Measurements from ENCODE around the gene RASGEF1C.

The RASGEF1C gene

GRCh38 chr5:180133971-180134508, 75.0 kb downstream of the RASGEF1C start:
- Histone ChIP-seq H3K4me3 (ENCODE audit: low read depth, low read length) (no peak overlapping the region), H3K27me3 (ENCODE audit: insufficient read depth, low read depth, severe bottlenecking) (no peaks in the 10 kb centered on the region), H3K9me3 (ENCODE audit: severe bottlenecking) (no peaks in the 10 kb centered on the region), H3K36me3 (no peaks in the 10 kb centered on the region), H3K27ac (no peak overlapping the region)
- DNase-seq = no peak
- TF ChIP-seq CTCF (IDR thresholded peaks at IDR 0.05; ENCODE audit: low read depth, low read length) = no peak

- H3K27me3 ChIP-seq (ENCODE audit: insufficient read depth, low read depth, severe bottlenecking) = no peaks in the 10 kb centered on the region
- H3K36me3 ChIP-seq = no peaks in the 10 kb centered on the region
- H3K4me3 ChIP-seq (ENCODE audit: low read depth, low read length) = no peak overlapping the region
- no peak for DNase-seq
- no peak for TF ChIP-seq CTCF (IDR thresholded peaks at IDR 0.05; ENCODE audit: low read depth, low read length)
- no peak overlapping the region for H3K27ac ChIP-seq
- no peaks in the 10 kb centered on the region for H3K9me3 ChIP-seq (ENCODE audit: severe bottlenecking)
Measured at GRCh38 chr5:180133551-180133950, 75.5 kb downstream of the RASGEF1C start.

GRCh38 chr5:180133060-180133459, 76.0 kb downstream of the RASGEF1C start:
- Histone ChIP-seq H3K4me3 (ENCODE audit: low read depth, low read length) (no peak overlapping the region), H3K27me3 (ENCODE audit: insufficient read depth, low read depth, severe bottlenecking) (no peaks in the 10 kb centered on the region), H3K27ac (no peak overlapping the region), H3K36me3 (no peaks in the 10 kb centered on the region), H3K9me3 (ENCODE audit: severe bottlenecking) (no peaks in the 10 kb centered on the region)
- no peak for DNase-seq
- no peak for TF ChIP-seq CTCF (IDR thresholded peaks at IDR 0.05; ENCODE audit: low read depth, low read length)

GRCh38 chr5:180130876-180131740, 77.9 kb downstream of the RASGEF1C start:
- no peaks in the 10 kb centered on the region for H3K27me3 ChIP-seq (ENCODE audit: insufficient read depth, low read depth, severe bottlenecking)
- no peak for TF ChIP-seq CTCF (IDR thresholded peaks at IDR 0.05; ENCODE audit: low read depth, low read length)
- no peak for DNase-seq

GRCh38 chr5:180130291-180130869, 78.6 kb downstream of the RASGEF1C start:
- no peaks in the 10 kb centered on the region for H3K36me3 ChIP-seq
- H3K9me3 ChIP-seq (ENCODE audit: severe bottlenecking) = no peaks in the 10 kb centered on the region
- no peak for DNase-seq
- no peaks in the 10 kb centered on the region for H3K27me3 ChIP-seq (ENCODE audit: insufficient read depth, low read depth, severe bottlenecking)
- no peak overlapping the region for H3K27ac ChIP-seq
- no peak for TF ChIP-seq CTCF (IDR thresholded peaks at IDR 0.05; ENCODE audit: low read depth, low read length)
- no peak overlapping the region for H3K4me3 ChIP-seq (ENCODE audit: low read depth, low read length)

More at GRCh38 chr5:180130876-180131740, 77.9 kb downstream of the RASGEF1C start:
- H3K9me3 ChIP-seq (ENCODE audit: severe bottlenecking) = no peaks in the 10 kb centered on the region
- no peak overlapping the region for H3K27ac ChIP-seq
- H3K4me3 ChIP-seq (ENCODE audit: low read depth, low read length) = no peak overlapping the region
- no peaks in the 10 kb centered on the region for H3K36me3 ChIP-seq

Measured in WERI-Rb-1 (cell line).